Activated T-cell treated with anti-CD3 and anti-CD28 coated beads, Interleukin-2, amount 50 U/mL, for 72 hours (primary cell): ENCODE data around the gene EGLN2. TPM values are rescaled to one million over a fixed set of nuclear protein-coding genes. Genes with fewer than 3 reads are reported as not detected.

Experiments
- ATAC-seq, 2 donors: fragments of 150-1000 bp; cut with Tn5 transposase; replicated peaks in 1 of 2; 2 replicates each; pipeline ENCODE4 v1.10.0; 2021; ENCODE audit warnings: moderate library complexity in 2 of 2, mild to moderate bottlenecking in 1 of 2
- DNase-seq, 2 donors: peaks; one replicate each; pipeline ENCODE4 v3.0.0; 2021 to 2022; ENCODE audit warnings: mixed read lengths in 1 of 2
- H3K27ac Mint-ChIP-seq: one replicate; pipeline ENCODE4 v1.8.0; 2022; ENCODE audit warnings: mild to moderate bottlenecking, moderate library complexity, mixed read lengths
- H3K27me3 Mint-ChIP-seq: one replicate; pipeline ENCODE4 v1.8.0; 2022; ENCODE audit warnings: low read depth, mixed read lengths
- H3K36me3 Mint-ChIP-seq, 2 donors: one replicate each; pipeline ENCODE4 v1.8.0; 2022; ENCODE audit warnings: mixed read lengths in 2 of 2, mild to moderate bottlenecking in 1 of 2; ENCODE audit not compliant: insufficient read depth in 2 of 2
- H3K4me1 Mint-ChIP-seq: one replicate; pipeline ENCODE4 v1.8.0; 2022; ENCODE audit warnings: low read depth, mixed read lengths
- H3K4me3 Mint-ChIP-seq, 2 donors: one replicate each; pipeline ENCODE4 v1.8.0; 2022; ENCODE audit warnings: mild to moderate bottlenecking in 2 of 2, mixed read lengths in 2 of 2, moderate library complexity in 2 of 2
- H3K9me3 Mint-ChIP-seq, 2 donors: one replicate each; pipeline ENCODE4 v1.8.0; 2022; ENCODE audit warnings: mixed read lengths in 2 of 2
- total RNA-seq, 2 donors: library from RNA; stranded (reverse); gene quantifications; one replicate each; pipeline ENCODE4 v1.2.3, GENCODE V29; 2022

EGLN2 gene
- 10 to 100 TPM; 90.5 to 91.8 TPM for total RNA-seq

DNA sequence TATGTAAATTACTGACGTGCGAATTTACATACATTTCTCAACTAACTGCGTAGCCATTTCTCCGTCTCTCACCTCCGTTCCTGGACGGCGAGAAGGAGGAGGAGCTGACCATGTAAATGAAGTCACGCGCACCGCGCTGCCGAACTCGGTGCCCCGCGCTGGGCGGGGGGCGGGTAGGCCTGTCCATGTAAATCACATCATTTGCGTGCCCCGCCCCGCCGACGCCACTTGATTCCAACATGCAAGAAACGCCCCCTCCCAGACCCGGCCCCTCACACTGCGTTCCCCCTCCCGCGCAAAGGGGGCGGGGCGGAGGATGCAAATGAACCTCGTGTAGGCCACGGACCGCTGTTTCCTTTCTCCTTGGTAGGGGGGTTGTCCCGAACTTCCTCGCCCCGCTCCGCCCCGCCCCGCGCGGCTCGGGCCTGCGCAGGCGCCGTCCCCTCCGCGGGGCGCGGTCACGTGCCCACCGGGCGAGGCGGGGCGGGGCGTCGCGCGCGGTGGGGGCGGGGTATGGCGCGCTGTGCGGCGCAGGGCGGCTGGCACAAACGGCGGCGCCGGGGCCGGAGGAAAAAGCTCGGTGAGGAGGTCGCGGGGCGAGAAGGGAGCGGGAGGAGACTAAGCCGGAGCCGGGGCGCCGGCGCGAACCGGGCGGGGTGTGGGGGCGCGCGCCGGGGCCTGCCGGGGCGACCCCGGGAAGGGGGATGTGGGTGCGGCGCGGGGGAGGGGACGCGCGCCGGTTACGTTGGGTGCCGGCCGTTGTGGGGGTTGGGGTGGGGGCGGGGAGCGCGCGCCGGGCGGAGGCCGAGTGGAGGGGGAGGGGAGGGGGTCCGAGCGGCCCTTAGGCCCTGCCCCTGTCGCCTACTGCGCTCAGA lies at the start of gene EGLN2:
Gene EGLN2, plus strand, starts transcription at position 509 of the 875 bp plus-strand sequence. CDS start 1,382 bp downstream, outside the sequence.
- Mint-ChIP-seq H3K4me3 (peak within 1 kb of the TSS; percentile 99), H3K4me1 (peaks cover 68% of the 10 kb centered on the region), H3K36me3 (peaks cover 6 to 14% of the 10 kb centered on the region in 2 donors), H3K9me3 (no peaks in the 10 kb centered on the region), H3K27ac (peak within 1 kb of the TSS; percentile 98), H3K27me3 (no peaks in the 10 kb centered on the region)
- DNase-seq = peak; percentile 100
- peak; percentile 84 to 87 for ATAC-seq

DNA sequence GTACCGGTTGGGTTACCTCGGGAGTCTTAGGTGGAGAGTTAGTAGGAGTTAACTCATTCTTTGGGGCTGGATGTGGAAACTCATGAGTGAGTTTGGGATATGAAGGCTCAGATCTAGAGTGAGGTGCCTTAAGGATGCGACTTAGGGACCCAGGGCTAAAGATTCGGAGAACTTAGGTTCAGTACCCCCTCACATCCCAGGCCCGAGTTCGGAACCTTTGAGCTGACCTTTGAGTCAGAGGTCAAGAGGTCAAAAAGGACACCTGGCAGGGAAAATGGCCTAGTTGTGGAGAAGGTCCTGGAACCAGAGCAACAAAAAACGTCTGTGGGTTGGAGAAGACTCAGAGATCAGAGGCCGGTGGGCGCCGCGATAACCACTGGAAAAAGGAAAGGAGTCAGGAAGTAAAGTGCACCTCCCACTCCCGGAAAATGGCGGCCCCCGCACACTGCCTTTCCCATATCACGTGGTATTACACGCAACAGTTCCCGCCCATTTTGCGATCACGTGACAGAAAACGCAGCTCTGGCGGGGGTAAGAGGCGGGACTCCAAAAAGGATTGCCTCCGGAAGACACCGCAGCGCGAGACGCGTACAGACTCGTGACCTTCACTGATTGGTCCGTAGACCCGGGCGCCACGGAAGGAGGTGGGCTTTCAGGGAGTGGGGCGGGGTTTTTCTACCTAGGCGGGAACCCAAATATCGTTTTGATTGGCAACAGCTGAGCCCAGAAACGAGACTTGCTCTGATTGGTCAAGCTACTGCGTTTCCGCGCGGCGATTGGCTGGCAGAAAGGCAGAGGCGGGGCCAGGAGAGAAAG lies 48.7 kb upstream of the EGLN2 start, which contains the start of gene ACTMAP:
Gene ACTMAP, minus strand, starts transcription at position 420 of the 816 bp plus-strand sequence. CDS start 674 bp downstream, outside the sequence.
- peak; percentile 99 to 100 for DNase-seq
- Mint-ChIP-seq H3K4me1 (peaks cover 49% of the 10 kb centered on the region), H3K4me3 (peak within 1 kb of the TSS; percentile 91 to 92), H3K27me3 (no peaks in the 10 kb centered on the region), H3K27ac (peak within 1 kb of the TSS; percentile 93), H3K9me3 (no peaks in the 10 kb centered on the region), H3K36me3 (peaks cover 15 to 19% of the 10 kb centered on the region in 2 donors)
- peak; percentile 86 to 88 for ATAC-seq

DNA sequence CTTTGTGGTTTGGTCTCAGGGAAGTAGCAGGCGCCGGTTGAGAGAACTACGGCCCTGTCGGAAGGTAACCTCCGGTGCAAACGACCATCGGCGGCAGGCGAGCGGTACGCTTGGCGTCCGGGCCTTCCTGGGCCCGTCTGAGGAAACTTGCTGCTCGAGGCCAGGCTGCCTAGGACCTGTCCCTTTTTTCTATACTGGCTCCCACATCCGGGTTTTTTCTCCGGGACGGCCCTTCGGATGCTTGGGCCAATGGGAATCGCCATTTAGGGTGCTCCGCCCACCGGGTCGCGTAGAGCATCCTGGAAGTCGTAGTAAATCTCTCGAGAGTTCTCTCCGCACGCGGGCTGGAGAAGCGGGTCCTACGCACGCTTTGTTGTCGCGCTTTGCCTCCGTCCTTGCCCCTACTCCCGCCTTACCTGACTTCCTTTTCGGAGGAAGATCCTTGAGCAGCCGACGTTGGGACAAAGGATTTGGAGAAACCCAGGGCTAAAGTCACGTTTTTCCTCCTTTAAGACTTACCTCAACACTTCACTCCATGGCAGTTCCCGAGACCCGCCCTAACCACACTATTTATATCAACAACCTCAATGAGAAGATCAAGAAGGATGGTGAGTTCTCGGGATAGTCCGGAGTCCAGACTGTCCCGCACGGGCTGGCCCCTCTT lies 48.0 kb upstream of the EGLN2 start, which contains the start of gene SNRPA:
Gene SNRPA, plus strand, starts transcription at position 330 of the 664 bp plus-strand sequence. Its CDS starts 206 bp downstream, at position 536.
- Mint-ChIP-seq H3K9me3 (no peaks in the 10 kb centered on the region), H3K36me3 (peaks cover 15 to 23% of the 10 kb centered on the region in 2 donors)

DNA sequence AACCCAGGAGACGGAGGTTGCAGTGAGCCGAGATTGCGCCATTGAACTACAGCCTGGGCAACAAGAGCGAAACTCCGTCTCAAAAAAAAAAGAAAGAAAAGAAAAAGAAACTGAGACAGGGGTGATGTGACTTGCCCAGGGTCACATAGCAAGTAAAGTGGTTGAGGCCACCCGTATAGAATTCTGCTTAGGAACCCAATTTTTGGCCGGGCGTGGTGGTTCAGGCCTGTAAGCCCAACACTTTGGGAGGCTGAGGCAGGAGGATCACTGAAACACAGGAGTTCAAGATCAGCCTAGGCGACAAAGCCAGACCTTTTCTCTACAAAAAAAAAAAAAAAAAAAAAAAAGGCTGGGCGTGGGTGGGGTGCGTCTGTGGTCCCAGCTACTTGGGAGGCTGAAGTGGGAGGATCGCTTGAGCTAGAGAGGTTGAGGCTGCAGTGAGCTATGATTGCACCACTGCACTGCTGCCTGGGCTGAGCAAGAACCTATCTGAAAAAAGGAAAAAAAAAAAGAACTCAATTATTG lies 46.7 kb upstream of the EGLN2 start:
- no peaks in the 10 kb centered on the region for H3K27me3 Mint-ChIP-seq
- peaks cover 20 to 27% of the 10 kb centered on the region in 2 donors for H3K36me3 Mint-ChIP-seq
- H3K4me1 Mint-ChIP-seq = peaks cover 70% of the 10 kb centered on the region
- H3K27ac Mint-ChIP-seq = peak overlapping the region; percentile 93
- no peaks in the 10 kb centered on the region for H3K9me3 Mint-ChIP-seq
- H3K4me3 Mint-ChIP-seq = peak overlapping the region; percentile 91 to 92
- ATAC-seq (no peak), DNase-seq (peak in 1 of 2 donors; percentile 38)

More for the DNA sequence above, 48.0 kb upstream of the EGLN2 start, which contains the start of gene SNRPA:
- Mint-ChIP-seq H3K27ac (peak within 1 kb of the TSS; percentile 93), H3K27me3 (no peaks in the 10 kb centered on the region), H3K4me1 (peaks cover 57% of the 10 kb centered on the region), H3K4me3 (peak within 1 kb of the TSS; percentile 91 to 92)
- DNase-seq (peak; percentile 96 to 98), ATAC-seq (peak; percentile 74 to 76)

DNA sequence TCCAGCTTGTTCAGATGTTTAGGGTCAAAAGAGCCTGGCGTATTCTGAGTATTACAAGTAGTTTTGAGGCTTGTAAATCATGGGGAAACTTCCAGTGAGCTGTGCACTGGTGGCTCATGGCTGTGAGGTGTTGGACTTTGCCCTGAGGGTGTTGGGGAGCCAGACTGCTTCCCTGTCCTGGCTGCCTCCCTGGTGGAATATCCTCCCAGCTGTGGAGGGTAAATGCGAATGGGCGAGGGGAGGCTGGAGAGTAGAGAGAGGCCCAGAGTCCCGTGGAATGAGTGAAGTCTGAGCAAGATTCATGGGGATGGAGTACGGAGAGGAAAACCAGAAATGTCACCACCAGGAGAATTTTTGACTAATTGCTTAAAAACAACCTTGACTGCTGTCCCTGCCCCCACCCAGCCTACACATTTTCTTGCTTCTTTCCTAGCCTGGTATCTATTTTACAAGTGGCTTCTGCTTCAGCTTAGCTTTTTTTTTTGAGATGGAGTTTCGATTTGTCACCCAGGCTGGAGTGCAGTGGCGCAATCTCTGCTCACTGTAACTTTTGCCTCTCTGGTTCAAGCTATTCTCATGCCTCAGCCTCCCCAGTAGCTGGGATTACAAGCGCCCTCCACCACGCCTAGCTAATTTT lies 44.3 kb upstream of the EGLN2 start:
- Mint-ChIP-seq H3K4me1 (peaks cover 61% of the 10 kb centered on the region), H3K27ac (peak overlapping the region; percentile 90), H3K4me3 (peak overlapping the region; percentile 83 to 94), H3K27me3 (no peaks in the 10 kb centered on the region), H3K36me3 (peaks cover 27 to 39% of the 10 kb centered on the region in 2 donors), H3K9me3 (no peaks in the 10 kb centered on the region)
- DNase-seq (peak; percentile 68 to 71), ATAC-seq (peak; percentile 1 to 8)

DNA sequence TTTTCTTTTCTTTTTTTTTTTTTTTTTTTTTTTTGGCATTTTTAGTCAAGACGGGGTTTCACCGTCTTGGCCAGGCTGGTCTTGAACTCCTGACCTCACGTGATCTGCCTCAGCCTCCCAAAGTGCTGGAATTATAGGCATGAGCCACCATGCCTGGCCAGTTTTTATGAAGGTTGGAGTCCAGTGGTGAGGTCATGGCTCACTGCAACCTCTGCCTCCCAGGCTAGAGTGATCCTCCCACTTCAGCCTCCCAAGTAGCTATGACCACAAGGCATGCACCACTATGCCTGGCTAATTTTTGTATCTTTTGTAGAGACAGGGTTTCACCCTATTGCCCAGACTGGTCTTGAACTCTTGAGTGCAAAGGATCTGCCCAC lies 43.8 kb upstream of the EGLN2 start:
- H3K27me3 Mint-ChIP-seq = no peaks in the 10 kb centered on the region
- H3K36me3 Mint-ChIP-seq = peaks cover 30 to 43% of the 10 kb centered on the region in 2 donors
- peak overlapping the region; percentile 40 for H3K27ac Mint-ChIP-seq
- ATAC-seq (no peak), DNase-seq (no peak)
- peaks cover 61% of the 10 kb centered on the region for H3K4me1 Mint-ChIP-seq
- no peaks in the 10 kb centered on the region for H3K9me3 Mint-ChIP-seq
- H3K4me3 Mint-ChIP-seq = peak overlapping the region; percentile 59 to 83

DNA sequence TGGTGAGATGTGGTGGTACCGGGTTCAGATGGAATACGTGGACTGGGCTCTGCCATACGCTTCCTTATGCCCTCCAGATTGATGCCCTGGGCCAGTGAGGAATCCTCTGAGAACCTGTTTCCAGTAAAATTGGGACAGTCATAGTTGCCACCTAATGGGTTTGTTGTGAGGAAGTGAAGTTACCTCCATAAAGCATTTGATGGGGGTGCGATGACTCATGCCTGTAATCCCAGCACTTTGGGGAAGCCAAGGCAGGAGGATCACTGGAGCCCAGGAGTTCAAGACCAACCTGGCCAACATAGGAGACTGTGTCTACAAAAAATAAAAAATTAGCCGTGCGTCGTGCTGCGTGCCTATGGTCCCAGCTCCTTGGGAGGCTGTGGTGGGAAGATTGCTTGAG lies 43.2 kb upstream of the EGLN2 start:
- H3K4me1 Mint-ChIP-seq = peaks cover 66% of the 10 kb centered on the region
- H3K4me3 Mint-ChIP-seq = peak overlapping the region; percentile 59 to 83

DNA sequence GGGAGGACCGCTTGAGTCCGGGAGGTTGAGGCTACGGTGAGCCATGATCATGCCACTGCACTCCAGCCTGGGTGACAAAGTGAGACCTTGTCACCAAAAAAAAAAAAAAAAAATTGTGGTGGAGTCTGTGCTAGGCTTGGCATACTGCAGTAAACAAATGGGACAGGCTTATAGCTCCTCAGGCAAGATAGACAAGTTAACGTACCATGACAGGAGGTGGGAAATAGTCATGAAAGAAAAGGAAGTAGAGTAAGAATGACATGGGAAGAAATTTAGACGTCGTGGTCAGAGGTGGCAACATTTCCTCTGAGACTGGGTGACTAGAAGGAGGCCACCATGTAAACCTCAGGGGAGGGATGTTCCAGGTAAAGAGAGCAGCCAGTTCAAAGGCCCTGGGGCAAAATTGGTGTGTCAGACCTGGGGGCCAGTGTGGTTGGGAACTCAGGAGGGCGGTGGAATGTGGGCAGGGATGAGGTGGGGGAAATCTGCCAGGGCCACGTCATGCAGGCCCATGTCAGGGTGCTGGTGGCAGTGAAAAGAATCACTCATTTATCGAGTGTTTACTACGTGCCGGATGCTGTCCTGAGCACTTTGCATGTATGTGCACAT lies 42.4 kb upstream of the EGLN2 start:
- Mint-ChIP-seq H3K36me3 (peaks cover 33 to 49% of the 10 kb centered on the region in 2 donors), H3K27ac (peak overlapping the region; percentile 54), H3K4me3 (peak overlapping the region; percentile 59 to 83), H3K27me3 (no peaks in the 10 kb centered on the region), H3K9me3 (no peaks in the 10 kb centered on the region), H3K4me1 (peaks cover 73% of the 10 kb centered on the region)
- peak; percentile 58 for ATAC-seq
- DNase-seq = peak; percentile 58 to 63

More for the DNA sequence above, 43.2 kb upstream of the EGLN2 start:
- peaks cover 33 to 48% of the 10 kb centered on the region in 2 donors for H3K36me3 Mint-ChIP-seq
- H3K27ac Mint-ChIP-seq = peak overlapping the region; percentile 54
- ATAC-seq (no peak), DNase-seq (no peak)
- no peaks in the 10 kb centered on the region for H3K27me3 Mint-ChIP-seq
- no peaks in the 10 kb centered on the region for H3K9me3 Mint-ChIP-seq

DNA sequence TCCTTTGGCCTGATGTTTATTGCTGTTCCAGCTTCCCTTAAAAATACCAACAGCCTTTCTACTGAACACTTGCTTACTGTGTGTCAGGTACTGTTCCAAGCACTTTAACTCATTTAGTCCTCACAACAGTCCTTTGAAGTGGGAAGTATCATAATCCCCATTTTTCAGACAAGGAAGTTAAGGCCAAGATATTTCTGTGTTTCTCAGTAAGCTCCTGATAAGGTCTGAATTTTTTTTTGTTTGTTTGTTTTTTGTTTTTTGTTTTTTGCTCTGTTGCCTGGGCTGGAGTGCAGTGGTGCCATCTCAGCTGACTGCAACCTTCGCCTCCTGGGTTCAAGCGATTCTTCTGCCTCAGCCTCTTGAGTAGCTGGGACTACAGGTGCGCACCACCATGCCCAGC lies 40.5 kb upstream of the EGLN2 start:
- H3K9me3 Mint-ChIP-seq = no peaks in the 10 kb centered on the region
- H3K27ac Mint-ChIP-seq = no peak overlapping the region
- peaks cover 80% of the 10 kb centered on the region for H3K4me1 Mint-ChIP-seq
- H3K36me3 Mint-ChIP-seq = peaks cover 35 to 52% of the 10 kb centered on the region in 2 donors
- DNase-seq = no peak
- ATAC-seq = no peak
- H3K27me3 Mint-ChIP-seq = no peaks in the 10 kb centered on the region
- no peak overlapping the region for H3K4me3 Mint-ChIP-seq

DNA sequence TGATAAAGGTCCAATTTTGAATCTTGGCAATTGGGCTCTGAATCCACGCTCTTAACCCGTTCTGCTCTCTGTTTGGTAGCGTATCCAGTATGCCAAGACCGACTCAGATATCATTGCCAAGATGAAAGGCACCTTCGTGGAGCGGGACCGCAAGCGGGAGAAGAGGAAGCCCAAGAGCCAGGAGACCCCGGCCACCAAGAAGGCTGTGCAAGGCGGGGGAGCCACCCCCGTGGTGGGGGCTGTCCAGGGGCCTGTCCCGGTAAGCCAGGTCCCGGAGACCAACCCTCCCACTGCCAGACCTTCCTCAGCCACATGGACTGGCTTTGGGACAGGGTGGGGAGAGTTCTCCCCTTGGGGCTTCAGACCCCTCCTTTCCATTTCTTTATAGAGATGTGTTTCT lies 39.6 kb upstream of the EGLN2 start:
- Mint-ChIP-seq H3K4me3 (no peak overlapping the region), H3K27ac (no peak overlapping the region), H3K4me1 (peaks cover 82% of the 10 kb centered on the region), H3K27me3 (no peaks in the 10 kb centered on the region), H3K9me3 (no peaks in the 10 kb centered on the region), H3K36me3 (peaks cover 39 to 59% of the 10 kb centered on the region in 2 donors)
- DNase-seq (no peak), ATAC-seq (no peak)

DNA sequence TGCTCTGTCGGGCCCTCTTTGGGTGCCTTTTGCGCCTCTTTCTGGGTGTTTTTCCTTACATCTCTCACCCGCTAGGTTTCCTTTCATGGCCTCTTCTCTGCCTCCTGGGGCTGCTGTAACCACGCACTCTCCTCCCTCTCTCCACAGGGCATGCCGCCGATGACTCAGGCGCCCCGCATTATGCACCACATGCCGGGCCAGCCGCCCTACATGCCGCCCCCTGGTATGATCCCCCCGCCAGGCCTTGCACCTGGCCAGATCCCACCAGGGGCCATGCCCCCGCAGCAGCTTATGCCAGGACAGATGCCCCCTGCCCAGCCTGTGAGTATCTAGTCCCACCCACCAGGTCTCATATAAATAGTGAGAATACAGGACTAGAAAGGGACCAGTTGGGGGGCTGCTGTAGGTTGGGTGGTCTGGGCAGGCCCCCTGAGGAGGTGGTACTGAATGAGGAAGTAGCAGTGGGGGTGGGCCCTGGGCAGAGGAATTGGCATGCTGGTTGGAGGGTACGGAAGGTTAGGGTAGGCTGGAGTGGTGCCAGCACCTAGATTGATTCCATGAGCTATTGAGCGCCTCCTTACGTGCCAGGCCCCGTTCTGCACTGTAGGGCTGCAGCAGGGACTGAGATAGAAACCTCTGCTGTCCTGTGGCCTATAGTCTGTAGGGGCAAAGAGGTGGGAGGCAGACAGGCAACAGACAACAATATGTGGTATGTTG lies 36.1 kb upstream of the EGLN2 start:
- peak; percentile 50 to 58 for ATAC-seq
- Mint-ChIP-seq H3K4me3 (peak overlapping the region; percentile 5 to 53), H3K9me3 (no peaks in the 10 kb centered on the region), H3K36me3 (peaks cover 29 to 57% of the 10 kb centered on the region in 2 donors), H3K4me1 (peaks cover 62% of the 10 kb centered on the region), H3K27ac (peak overlapping the region; percentile 38), H3K27me3 (no peaks in the 10 kb centered on the region)
- no peak for DNase-seq
